ENCODE results near the gene TBC1D14.
"Not testable (repeated sequence)": the region's sequence is repeated elsewhere in the genome, so short reads cannot be mapped to it uniquely, and the experiment has no call there.

Gene TBC1D14

GRCh38 chr4:6905516-6906445 lies 3.8 kb upstream of the TBC1D14 start:
- in situ Hi-C loops (cut with HindIII; ENCODE audit: low pct_ligation_motif_present, low pct_unique_long_range_greater_than_20kb, low sequenced_read_pairs) = no loop called here
- no peak for DNase-seq

GRCh38 chr4:6906486-6906885 lies 3.1 kb upstream of the TBC1D14 start:
- DNase-seq; in situ Hi-C loops (cut with HindIII; ENCODE audit: low pct_ligation_motif_present, low pct_unique_long_range_greater_than_20kb, low sequenced_read_pairs): not testable (repeated sequence)

DNA sequence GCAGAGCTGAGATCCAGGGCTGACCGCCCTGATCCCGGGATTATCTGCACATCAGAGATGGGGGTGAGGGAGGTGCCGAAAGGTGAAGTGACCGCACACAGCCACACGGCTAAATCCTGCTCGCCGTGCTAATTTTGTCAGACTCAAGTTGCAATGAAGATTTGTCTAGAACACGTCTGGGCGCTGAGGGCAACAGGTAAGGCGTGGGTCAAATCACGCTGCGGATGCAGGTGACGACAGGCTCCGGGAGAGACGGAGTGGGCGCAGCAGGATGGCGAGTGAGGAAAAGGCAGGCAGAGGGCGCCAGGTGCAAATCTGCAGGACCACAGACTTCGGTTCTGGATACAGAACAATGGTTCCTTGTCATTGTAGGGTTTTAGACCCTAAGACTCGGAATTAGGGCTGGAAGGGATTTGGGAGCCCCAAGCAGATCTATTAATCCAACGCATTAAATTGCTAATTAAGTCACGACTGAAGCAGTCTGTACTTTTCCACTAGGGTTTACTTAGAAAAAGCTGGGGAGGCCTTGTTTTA lies 1.9 kb upstream of the TBC1D14 start:
- in situ Hi-C loops (cut with HindIII; ENCODE audit: low pct_ligation_motif_present, low pct_unique_long_range_greater_than_20kb, low sequenced_read_pairs) = no loop called here
- peak; percentile 25 for DNase-seq

GRCh38 chr4:6908432-6909112 lies 1.1 kb upstream of the TBC1D14 start:
- no peak for DNase-seq
- in situ Hi-C loops (cut with HindIII; ENCODE audit: low pct_ligation_motif_present, low pct_unique_long_range_greater_than_20kb, low sequenced_read_pairs) = no loop called here

DNA sequence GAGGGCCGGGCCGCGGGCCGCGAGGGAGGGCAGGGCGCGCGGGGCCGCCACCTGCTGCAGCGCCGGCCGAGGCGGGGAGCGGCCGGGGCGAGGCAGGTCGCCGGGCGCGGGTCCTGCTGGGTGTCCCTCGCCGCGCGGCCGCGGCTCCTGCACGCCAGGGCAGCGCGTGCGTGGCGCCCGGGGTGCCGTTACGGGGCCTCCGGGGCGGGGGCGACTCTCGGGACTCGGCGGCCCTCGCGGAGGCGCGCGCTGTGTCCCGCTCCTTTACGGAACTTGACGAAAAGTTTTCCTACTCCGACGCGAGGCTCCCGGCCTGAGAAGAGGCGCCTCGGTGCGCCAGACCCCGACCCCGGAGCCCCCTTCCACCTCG lies 329 bp downstream of the TBC1D14 start:
- peak; percentile 29 for DNase-seq
- in situ Hi-C loops (cut with HindIII; ENCODE audit: low pct_ligation_motif_present, low pct_unique_long_range_greater_than_20kb, low sequenced_read_pairs) = no loop called here

DNA sequence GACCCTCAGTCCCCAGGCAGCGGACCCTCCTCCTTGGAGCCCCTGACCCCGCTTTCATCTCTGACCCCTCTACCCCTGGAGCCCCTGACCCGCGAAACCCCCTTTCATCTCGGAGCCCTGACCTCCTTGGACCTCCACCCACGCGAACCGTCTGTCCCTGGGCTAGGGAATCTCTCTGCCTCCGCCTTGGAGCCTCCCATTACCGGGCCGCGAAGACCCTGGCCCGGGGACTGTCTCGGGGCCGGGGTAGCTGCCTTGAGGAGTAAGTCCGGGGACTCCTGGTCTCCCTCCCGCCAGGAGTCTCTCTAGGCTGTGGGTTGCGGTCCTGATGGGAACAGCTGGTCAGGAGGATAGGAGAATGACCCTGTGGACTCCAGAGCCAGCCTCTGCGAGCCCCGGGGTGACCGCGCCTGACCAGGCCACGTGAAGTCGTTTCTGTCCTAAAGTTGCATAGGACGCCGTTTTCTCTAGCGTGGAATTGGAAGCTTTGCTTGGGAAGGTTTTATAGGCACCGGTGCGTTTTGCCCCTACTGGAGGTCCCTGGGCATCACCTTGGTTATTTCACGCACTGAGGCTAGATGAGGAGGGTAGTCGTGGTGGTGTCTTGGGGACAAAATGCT lies 824 bp downstream of the TBC1D14 start:
- in situ Hi-C loops (cut with HindIII; ENCODE audit: low pct_ligation_motif_present, low pct_unique_long_range_greater_than_20kb, low sequenced_read_pairs) = no loop called here

GRCh38 chr4:6910960-6911874 lies 1.6 kb downstream of the TBC1D14 start:
- in situ Hi-C loops (cut with HindIII; ENCODE audit: low pct_ligation_motif_present, low pct_unique_long_range_greater_than_20kb, low sequenced_read_pairs) = no loop called here
- no peak for DNase-seq

More for the DNA sequence above, 824 bp downstream of the TBC1D14 start:
- DNase-seq = peak; percentile 37

DNA sequence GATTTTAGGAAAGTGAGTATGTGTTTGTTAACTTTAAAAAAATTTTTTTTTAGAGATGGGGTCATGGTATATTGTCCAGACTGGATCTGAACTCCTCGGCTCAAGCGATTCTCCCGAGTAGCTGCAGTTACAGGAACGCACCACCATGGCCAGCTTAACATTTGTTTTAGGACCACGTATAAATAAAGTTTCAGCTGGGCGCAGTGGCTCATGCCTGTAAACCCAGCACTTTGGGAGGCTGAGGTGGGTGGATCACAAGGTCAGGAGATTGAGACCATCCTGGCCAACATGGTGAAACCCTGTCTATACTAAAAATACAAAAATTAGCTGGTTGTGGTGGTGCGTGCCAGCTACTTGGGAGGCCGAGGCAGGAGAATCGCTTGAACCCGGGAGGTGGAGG lies 2.3 kb downstream of the TBC1D14 start:
- DNase-seq; in situ Hi-C loops (cut with HindIII; ENCODE audit: low pct_ligation_motif_present, low pct_unique_long_range_greater_than_20kb, low sequenced_read_pairs): not testable (repeated sequence)

DNA sequence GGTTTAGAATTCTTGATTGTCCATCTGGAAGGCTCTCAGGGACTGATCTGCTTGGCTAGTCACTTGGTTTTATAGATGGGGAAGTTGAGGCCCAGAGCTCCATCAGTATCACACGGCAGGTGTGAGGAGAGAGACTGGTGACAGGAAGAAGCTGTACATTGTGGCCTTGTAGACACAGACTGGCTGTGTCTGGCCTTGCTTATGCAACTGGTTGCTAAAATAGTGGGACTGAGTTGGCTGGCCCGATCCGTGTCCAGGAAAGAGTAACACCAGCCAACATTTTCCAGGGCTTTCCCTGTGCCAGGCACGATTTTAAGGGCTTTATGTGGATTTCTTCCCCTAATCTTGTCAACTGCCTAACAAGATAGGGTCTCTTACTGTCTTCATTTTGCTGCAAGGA lies 2.8 kb downstream of the TBC1D14 start:
- no peak for DNase-seq
- in situ Hi-C loops (cut with HindIII; ENCODE audit: low pct_ligation_motif_present, low pct_unique_long_range_greater_than_20kb, low sequenced_read_pairs) = no loop called here

DNA sequence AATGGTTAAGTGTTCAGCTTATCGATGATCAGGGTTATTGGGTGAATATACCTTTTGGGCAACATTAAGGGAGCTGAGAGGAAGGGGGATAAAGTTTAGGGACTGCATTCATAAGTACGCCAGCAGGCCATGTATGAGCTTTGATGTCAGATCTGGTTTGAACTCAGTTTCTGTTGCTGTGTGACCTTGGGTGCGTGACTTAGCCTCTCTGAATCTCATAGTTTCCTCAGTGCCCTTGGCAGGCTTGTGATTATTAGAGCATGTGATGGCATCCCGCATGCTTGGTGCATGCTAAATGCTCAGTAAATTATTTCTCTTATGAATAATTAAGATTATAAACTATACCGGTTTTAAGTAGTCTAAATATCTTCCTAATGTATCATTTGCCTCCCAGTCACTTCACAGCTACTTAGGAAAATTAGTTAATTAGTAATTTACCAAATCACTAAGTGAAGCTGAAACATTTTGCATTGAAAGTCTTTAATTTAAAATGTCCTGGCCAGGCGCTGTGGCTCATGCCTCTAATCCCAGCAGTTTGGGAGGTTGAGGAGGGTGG lies 3.8 kb downstream of the TBC1D14 start:
- DNase-seq = no peak
- in situ Hi-C loops (cut with HindIII; ENCODE audit: low pct_ligation_motif_present, low pct_unique_long_range_greater_than_20kb, low sequenced_read_pairs) = no loop called here

GRCh38 chr4:6914448-6914847 lies 4.8 kb downstream of the TBC1D14 start:
- in situ Hi-C loops (cut with HindIII; ENCODE audit: low pct_ligation_motif_present, low pct_unique_long_range_greater_than_20kb, low sequenced_read_pairs) = no loop called here
- no peak for DNase-seq

DNA sequence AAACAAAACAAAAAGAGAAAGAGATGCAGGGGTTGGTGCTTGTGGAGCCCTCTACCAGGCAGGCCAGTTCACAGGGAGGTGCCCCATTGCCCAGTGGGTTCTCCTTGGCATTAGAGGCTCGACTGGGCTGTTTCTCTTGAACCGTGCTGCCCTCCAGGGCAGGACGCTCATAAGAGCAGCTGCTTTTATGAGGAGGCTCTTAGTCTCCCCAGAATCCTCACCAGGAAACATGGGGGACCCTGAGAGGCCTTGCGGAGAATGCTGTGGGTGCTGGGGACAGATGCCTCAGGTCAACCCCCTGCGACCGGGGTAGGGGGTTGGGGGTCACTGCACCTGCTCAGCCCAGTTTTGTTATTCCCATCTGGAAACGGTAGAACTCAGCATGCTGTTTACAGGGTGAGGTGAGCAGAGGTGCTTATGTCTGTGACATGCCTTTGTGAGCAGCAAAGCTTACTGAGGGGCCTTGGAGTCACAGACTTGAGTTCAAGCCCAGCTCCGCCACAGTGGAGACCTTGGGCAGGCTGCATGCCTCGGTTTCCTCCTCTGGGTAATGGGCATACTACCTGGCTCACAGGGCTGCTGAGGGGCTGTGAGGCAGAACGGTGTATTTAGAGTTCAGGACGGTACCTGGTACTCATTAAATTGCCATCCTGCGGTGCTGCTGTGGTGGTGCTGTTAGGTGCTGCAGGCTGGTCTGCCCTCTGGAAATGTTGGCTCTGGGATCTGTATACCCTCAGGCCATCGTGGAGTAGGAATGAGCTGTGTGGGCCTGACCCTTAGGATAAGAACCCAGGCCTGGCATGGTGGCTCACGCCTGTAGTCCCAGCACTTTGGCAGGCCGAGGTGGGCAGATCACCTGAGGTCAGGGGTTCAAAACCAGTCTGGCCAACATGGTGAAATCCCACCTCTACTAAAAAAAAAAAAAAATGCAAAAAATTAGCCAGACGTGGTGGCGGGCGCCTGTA lies 5.7 kb downstream of the TBC1D14 start:
- in situ Hi-C loops (cut with HindIII; ENCODE audit: low pct_ligation_motif_present, low pct_unique_long_range_greater_than_20kb, low sequenced_read_pairs) = no loop called here
- no peak for DNase-seq

- in situ Hi-C loops (cut with HindIII; ENCODE audit: low pct_ligation_motif_present, low pct_unique_long_range_greater_than_20kb, low sequenced_read_pairs) = no loop called here
- no peak for DNase-seq
These were observed 6.5 kb downstream of the TBC1D14 start for GRCh38 chr4:6916069-6916586.

GRCh38 chr4:6916587-6917460 lies 7.2 kb downstream of the TBC1D14 start:
- in situ Hi-C loops (cut with HindIII; ENCODE audit: low pct_ligation_motif_present, low pct_unique_long_range_greater_than_20kb, low sequenced_read_pairs) = no loop called here
- peak; percentile 35 for DNase-seq

- no peak for DNase-seq
- in situ Hi-C loops (cut with HindIII; ENCODE audit: low pct_ligation_motif_present, low pct_unique_long_range_greater_than_20kb, low sequenced_read_pairs) = no loop called here
These were observed 8.0 kb downstream of the TBC1D14 start for GRCh38 chr4:6917461-6918271.
